Measurements from ENCODE around the gene FMR1.

The FMR1 gene

GRCh38 chrX:147901461-147902126, 10.1 kb upstream of the FMR1 start:
- no peak overlapping the region for H3K4me3 ChIP-seq (ENCODE audit: low read length)
- TF ChIP-seq CTCF (IDR thresholded peaks at IDR 0.05; ENCODE audit: insufficient read depth, low read depth, low read length, missing control alignments), result no peak
- peak; percentile 23 for DNase-seq (ENCODE audit: low read depth)

GRCh38 chrX:147902270-147902669, 9.4 kb upstream of the FMR1 start:
- DNase-seq (ENCODE audit: low read depth), result peak; percentile 23
- no peak for TF ChIP-seq CTCF (IDR thresholded peaks at IDR 0.05; ENCODE audit: insufficient read depth, low read depth, low read length, missing control alignments)
- no peak overlapping the region for H3K4me3 ChIP-seq (ENCODE audit: low read length)

- DNase-seq (ENCODE audit: low read depth), result no peak
Observed at GRCh38 chrX:147908106-147908505, 3.6 kb upstream of the FMR1 start.

GRCh38 chrX:147910607-147911006, 1.1 kb upstream of the FMR1 start:
- TF ChIP-seq CTCF (IDR thresholded peaks at IDR 0.05; ENCODE audit: insufficient read depth, low read depth, low read length, missing control alignments), result no peak
- no peak overlapping the region for H3K4me3 ChIP-seq (ENCODE audit: low read length)

More at GRCh38 chrX:147908106-147908505, 3.6 kb upstream of the FMR1 start:
- TF ChIP-seq CTCF (IDR thresholded peaks at IDR 0.05; ENCODE audit: insufficient read depth, low read depth, low read length, missing control alignments), result no peak
- no peak overlapping the region for H3K4me3 ChIP-seq (ENCODE audit: low read length)

GRCh38 chrX:147912093-147912801, 528 bp downstream of the FMR1 start:
- DNase-seq (ENCODE audit: low read depth), result peak; percentile 39
- H3K4me3 ChIP-seq (ENCODE audit: low read length), result peak overlapping the region; percentile 64
- TF ChIP-seq CTCF (IDR thresholded peaks at IDR 0.05; ENCODE audit: insufficient read depth, low read depth, low read length, missing control alignments), result no peak

More at GRCh38 chrX:147910607-147911006, 1.1 kb upstream of the FMR1 start:
- DNase-seq (ENCODE audit: low read depth), result no peak

- DNase-seq (ENCODE audit: low read depth), result no peak
- TF ChIP-seq CTCF (IDR thresholded peaks at IDR 0.05; ENCODE audit: insufficient read depth, low read depth, low read length, missing control alignments), result no peak
- H3K4me3 ChIP-seq (ENCODE audit: low read length), result peak overlapping the region; percentile 64
Observed at GRCh38 chrX:147913570-147913969, 1.9 kb downstream of the FMR1 start.
